T follicular helper cell (primary cell): ENCODE data around the gene DHH.
"Not testable (repeated sequence)": the region's sequence is repeated elsewhere in the genome, so short reads cannot be mapped to it uniquely, and the experiment has no call there.

Source experiments
- DNase-seq: peaks from one replicate; pipeline ENCODE4 v3.0.0-alpha.2; 2020; ENCODE audit warnings: low read depth

Gene DHH

GRCh38 chr12:49070971-49071370, 23.6 kb downstream of the DHH start:
- no peak for DNase-seq

GRCh38 chr12:49069507-49070346, 24.9 kb downstream of the DHH start, which contains the start of gene RHEBL1:
Gene RHEBL1, minus strand, starts transcription at chr12:49069979. Its CDS starts 194 bp downstream, at chr12:49069785.
- peak; percentile 96 for DNase-seq

DNA sequence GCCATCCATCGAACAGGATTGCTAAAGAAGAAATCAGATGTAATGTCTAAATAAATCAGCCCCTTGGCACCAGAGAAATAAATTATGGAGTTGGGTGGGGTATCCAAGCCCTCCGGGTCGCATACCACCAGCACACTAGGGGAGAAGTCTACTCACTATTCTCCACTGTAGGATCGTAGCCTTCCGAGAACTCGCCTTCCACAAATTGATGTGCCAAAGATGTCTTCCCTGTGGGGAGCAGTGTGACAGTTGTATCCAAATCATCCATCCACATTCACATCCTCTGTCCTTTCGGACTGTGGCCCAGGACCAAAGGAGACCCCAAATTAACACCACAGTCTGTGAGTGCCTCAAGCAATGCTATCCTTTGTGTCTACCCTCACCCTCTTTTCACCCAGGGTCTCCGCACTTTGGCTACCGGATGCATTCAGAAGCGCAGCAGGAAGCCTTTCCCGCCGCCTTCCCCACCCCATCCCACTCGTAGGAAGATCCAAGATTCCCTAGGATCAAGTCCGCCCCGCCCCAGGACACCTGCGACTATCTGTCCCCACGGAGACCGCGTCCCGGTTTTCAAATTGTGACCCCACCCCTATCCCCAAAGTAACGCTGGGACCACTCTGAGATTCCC, 25.6 kb downstream of the DHH start:
- DNase-seq: no peak

DNA sequence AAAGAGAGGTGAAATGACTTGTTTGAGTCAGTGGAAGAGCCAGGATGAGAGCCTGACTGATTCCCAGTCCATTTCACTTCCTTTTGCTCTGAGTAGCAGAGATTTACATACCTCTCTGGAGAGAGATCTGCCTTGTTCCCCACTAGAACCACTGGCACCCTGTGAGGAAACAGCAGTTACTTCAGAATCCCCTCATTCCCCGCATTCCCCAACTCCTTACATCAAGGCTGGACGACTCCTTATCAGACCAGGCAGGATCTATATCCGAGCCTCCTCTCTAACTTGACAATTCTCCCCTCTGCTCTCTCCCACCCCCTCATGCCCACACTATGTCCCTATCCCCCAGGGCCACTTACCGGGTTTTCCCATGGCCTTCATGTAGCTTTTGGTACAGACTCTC, 28.5 kb downstream of the DHH start:
- DNase-seq: no peak

GRCh38 chr12:49064767-49065152, 29.8 kb downstream of the DHH start:
- DNase-seq: no peak

GRCh38 chr12:49061916-49062315, 32.7 kb downstream of the DHH start:
- DNase-seq: not testable (repeated sequence)

GRCh38 chr12:49061157-49061650, 33.4 kb downstream of the DHH start:
- no peak for DNase-seq

DNA sequence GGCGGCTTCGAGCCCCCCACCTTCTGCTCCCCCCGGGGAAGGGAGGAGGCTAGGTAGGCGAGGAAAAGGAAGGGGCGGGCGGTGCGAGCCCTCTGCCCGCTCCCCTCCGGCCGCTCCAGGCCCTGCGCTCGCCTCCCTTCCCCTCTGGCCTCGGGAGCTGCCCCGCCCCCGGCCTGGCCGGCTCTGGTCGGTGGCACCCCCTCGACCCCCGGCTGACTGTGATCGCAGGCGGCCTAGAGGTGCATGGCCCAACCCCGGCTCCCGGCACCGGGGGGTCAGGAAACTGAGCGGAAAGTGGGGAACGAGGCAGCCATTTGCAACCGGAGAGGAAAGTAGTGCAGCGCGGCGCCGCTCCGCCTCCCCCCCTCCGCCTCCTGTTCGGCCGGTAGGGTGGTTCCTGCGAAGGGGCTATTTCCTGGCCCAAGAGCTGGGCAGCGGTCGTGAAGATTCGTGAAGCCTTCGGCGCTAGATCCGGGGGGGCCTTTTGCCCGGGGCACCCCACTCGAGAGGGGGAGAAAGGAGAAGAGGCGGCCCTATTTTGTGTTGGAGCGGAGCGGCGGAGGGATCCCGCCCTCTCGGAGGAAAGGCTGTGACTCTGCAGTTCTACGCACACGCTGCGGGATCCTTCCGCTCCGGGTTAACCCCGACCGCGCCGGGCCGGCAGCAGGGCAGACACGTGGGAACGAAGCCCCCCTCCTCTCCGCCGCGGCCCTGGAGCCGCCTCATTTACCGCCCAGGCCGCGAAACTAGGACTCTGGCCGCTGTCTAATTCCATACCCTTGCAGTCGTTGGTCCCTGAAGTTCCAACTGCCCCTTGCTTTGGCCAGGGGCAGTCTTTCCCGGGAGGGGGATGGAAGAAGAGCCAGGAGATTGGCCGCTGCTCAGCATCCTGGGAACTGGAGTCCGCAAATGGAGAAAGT, 34.1 kb downstream of the DHH start, which contains the start of gene KMT2D:
KMT2D (minus strand) TSS at position 558 of the 920 bp plus-strand sequence. CDS start 5,470 bp downstream, outside the sequence.
- DNase-seq: peak; percentile 81

DNA sequence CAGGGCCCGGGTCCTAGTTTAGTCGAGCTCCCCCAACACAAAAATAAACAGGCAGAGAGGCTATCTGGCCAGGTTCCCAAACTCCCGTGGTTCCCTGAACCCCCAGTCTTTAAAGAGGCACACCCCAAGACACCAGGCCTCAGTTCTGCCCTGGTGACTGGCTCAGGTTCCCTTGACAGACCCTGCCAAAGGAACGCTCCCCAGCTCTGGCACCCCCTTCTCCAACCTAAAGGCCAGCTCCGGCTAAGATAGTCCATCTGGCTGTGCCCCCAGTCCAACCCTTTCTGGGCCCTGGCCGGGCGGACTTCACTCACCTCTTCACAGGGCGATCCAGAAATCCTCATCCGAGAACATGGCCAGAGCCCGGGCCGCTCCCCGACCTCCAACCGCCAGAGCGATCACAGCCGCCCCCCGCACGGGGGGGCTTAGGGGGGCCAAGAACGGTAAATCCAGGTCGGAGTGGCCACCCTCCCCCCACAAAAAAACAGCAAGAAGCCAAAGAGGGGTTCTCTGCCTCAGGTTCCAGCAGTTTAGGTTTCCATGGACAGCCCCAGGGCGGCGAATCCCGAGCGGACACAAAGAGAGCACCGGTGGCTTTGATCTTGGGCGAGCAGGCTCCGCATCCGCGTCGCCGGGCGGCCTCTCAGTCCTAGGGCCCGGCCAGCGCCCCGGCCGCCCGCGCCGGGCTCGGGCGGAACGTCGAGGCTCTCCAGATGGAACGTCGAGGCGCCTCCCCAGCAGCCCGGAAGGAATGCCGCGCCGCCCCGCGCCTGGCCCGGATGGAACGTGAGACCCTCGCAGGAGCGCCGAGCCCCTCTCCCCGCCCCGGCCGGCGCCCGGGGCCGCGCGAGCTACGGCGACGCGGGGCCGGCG, 35.1 kb downstream of the DHH start:
- no peak for DNase-seq

DNA sequence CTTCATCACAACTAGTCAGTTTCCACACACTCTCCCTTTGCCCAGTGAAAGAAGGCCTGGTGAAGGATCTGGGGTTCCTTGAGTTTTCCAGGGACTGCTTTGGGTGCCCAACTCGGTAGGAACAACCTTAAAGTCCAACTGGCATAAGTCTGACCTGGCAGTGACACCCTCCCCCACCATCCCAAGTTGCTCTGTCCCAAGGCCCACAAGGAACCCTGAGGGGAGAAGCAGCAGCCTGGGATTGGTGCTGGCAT, 35.6 kb downstream of the DHH start:
- no peak for DNase-seq

DNA sequence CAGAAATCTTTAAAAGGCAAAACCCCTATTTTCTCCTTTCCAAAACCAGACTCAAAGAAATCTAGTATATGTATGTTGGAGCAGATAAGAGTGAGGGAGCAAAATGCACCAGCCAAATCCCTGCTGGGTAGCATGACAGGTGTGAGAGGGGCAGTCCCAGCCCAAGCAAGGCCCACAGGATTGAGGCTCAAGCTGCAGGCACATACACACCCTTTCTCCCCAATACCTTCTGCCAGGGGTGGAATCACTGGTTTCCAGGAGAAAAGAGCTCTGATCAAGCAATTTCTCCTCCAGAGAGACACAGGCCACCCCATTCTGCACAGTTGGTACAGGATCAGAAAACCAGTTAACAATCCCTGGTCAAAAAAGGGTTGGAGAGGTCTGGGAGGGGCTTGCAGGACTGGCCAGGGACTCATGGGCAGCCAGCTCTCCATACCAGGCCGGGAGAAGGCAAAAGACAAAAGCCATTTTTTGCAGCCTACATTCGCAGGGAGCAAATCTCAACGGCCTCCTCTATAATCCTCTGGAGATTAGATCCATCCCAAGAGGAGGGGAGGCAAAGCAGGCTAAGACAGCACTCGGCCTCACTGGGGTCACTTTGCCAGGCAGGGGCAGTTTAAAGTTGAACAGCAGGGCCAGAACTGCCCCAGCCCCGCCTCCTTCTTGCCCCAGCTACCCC, 36.1 kb downstream of the DHH start:
- DNase-seq: no peak

DNA sequence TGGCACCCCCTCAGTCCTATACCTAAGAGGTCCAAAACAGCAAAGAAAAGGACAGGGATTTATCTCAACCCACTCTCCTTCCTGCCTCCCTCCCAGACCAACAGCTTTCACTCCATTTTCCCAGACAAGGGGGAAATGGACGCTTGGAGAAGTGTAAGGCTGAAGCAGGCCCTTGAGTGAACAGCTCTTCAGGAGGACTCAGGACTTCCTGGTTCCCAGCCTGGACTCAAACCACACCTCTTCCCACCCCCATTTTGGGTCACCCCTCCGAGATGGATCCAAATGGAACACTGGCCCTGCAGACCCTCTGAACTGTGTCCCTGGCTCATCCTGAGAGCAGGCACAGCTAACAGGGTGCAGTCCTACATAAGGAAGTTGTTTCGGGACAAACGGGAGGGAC, 36.7 kb downstream of the DHH start:
- DNase-seq: no peak

DNA sequence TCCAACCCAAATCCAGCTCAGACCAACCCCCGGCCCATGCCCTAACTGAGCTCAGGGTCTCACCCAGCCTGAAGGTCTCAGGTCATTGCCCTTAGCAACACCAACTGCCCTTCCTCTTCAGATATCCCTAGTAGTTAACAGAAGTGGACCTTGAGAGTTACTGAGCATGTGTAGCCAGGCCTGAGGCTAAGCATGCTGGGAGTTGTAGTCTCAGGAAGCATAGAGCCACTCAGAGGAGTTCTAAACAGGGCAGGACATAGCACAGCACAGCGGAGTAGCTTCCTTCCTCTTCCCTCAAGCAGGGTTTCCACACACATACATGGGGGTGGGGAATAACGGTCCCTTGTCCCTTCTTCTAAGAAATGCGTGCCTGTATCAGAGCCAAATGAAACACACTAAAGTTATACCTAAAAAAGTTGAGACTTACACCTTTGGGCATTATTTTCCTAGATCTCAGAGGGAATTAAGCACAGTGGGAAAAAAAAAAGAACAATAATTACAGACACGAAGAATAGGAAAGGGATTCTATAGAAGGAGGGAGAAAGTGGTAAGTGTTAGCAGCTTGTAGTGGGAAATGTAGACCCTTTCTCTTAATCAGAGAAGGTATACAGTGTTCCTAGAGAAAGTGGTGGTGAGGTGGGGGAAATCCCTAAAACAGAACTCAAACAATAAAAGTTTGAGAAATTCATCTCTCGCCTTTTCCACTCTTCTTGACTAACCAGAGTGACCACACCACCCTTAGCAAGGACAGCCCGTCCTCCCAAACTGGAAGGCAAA, 38.4 kb downstream of the DHH start:
- DNase-seq: peak; percentile 37

DNA sequence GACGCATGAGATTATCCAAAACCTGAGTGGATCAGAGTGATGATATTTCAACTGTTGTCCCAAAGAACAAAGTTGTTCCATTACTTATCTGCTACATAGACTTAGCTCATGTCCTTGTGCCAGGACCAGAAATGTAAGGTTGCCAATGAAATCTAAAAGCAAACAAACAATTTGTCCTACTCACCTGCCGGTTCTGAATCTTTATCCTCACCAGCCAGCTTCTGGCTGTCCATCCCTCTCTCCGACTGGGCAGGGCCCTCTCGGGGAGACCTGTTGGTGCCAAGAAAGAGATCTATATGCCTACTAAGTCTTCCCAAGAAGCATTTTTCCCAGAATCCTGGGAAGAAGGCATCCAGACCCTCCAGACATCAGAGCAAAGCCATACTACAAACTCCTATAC, 39.5 kb downstream of the DHH start:
- no peak for DNase-seq

DNA sequence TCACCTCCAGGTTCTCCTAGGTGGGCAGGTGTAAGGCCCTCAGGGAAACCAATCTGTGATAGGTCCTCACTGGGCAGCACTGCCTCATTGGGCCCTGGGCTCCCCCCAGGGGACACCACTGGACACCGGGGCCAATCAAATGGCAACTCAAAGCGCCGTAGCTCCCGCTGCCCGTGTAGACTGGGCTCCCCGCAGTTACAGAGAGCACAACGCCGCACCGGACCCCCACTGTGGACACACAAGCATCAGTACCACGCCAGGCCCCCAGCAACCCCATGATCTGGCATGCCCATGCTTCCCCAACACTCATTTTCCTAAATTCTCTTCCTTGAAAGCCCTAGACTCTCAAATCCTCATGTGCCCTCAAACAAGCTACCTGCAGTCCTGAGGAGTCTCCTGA, 40.1 kb downstream of the DHH start:
- no peak for DNase-seq

- DNase-seq: no peak
These were observed 40.5 kb downstream of the DHH start for GRCh38 chr12:49054096-49054495.

DNA sequence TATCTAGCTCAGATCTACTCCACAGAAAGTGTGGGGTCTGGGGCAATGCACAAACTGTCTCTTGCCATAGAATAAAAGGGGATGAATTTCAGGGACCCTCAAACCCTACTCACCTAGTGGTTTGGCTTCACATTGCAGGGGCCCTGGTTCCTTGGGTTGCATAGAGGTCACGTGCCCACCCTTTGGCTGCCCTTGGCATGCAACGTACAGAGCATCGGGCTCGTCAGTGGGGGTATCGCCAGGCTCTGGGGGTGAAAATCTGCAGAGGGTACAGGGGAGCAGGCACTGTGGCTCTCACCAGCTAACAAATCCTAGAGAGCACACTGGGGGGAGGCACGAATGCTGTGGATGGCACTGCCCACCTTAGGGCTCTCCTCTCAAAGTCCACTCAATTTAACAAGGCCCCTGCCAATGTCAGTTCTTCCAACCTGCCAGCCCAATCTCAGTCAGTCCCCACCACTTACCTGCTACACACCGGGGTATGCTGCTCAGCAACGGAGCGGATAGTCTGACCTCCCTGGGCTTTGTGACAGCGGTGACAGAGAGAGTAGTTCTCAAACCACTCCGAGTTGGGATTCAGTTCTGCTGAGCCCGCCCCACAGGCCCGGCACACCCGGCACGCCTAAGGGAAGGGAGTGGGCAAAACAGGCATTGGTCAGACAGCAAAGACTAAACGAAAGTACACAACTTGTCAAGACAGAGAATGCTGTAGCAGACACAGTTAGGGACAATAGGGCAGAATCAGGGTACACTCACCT, 42.0 kb downstream of the DHH start:
- no peak for DNase-seq

DNA sequence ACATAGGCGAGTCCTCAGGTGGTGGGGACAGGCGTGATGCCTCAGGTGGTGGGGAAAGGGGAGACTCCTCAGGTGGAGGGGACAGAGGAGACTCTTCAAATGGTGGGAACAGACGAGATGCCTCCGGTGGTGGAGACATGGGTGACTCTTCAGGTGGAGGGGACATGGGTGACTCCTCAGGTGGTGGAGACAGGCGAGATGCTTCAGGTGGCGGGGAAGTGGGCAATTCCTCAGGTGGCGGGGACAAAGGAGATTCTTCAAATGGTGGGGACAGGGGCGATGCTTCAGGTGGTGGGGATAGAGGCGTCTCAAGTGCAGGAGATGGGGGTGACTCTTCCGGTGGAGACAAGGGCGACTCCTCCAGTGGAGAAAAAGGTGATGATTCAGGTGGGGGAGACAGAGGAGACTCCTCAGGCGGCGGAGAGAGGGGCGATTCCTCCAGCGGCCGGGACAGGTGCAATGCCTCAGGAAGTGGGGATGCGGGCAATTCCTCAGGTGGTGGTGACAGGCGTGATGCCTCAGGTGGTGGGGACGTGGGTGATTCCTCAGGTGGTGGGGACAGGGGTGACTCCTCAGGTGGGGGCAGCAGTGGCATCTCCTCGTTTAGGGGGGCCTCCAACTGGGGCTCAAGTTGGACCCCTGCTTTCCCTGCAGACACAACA, 42.7 kb downstream of the DHH start:
- DNase-seq: no peak

- DNase-seq: no peak
These were observed 43.2 kb downstream of the DHH start for GRCh38 chr12:49051373-49051764.
